Endothelial cell of umbilical vein (primary cell): ENCODE results near the gene GPR4. TPM values are rescaled to one million over a fixed set of nuclear protein-coding genes. Genes with fewer than 3 reads are reported as not detected.

ENCODE experiments used
- BruUV-seq: library from RNA; stranded (reverse); fragments of 400-500 nt; replicated peaks from 2 replicates; lab custom pipeline; 2021; lab: Mats Ljungman, UMichigan
- CTCF ChIA-PET: fragments of 300-600, 350-600 bp; sonication (Branson Sonifier 250); formaldehyde crosslinking; loops from one replicate; lab custom pipeline; 2021; ENCODE audit warnings: antibody characterized with exemption, inconsistent platforms; lab: Charles Lee
- POLR2A ChIA-PET: fragments of 300-600, 350-600 bp; sonication (Branson Sonifier 250); formaldehyde crosslinking; loops from one replicate; lab custom pipeline; 2021; ENCODE audit warnings: antibody characterized with exemption, inconsistent platforms; lab: Charles Lee
- DNase-seq: peaks from one replicate; pipeline ENCODE4 v3.0.0-alpha.2; 2011; ENCODE audit warnings: low read depth, low spot score
- FAIRE-seq: peaks from 2 replicates; lab custom pipeline; 2011; peaks lifted over from hg19 to GRCh38; lab: Jason Lieb, UNC
- H2AFZ ChIP-seq: 2 replicates; pipeline ENCODE4 v1.6.0; 2012; ENCODE audit warnings: low read depth, low read length, control low read depth, inconsistent platforms
- H3K27ac ChIP-seq: 2 replicates; pipeline ENCODE4 v1.5.1; 2011; ENCODE audit warnings: low read depth, mild to moderate bottlenecking, control low read depth, low read length, moderate library complexity; ENCODE audit not compliant: insufficient read depth
- H3K27me3 ChIP-seq, 2 experiments: 2 replicates each; pipeline versions ENCODE4 v1.6.0 to v1.6.1; 2011; ENCODE audit warnings: low read length in 2 of 2, mixed read lengths in 1 of 2; ENCODE audit not compliant: control insufficient read depth in 2 of 2, insufficient read depth in 2 of 2
- H3K36me3 ChIP-seq, 2 experiments: 2 replicates in 1 of 2; 3 replicates in 1 of 2; pipeline ENCODE4 v1.5.1; 2011; ENCODE audit warnings: low read length in 2 of 2, mild to moderate bottlenecking in 1 of 2, moderate library complexity in 1 of 2; ENCODE audit not compliant: control insufficient read depth in 2 of 2, insufficient read depth in 2 of 2; ENCODE audit errors: extremely low read depth in 1 of 2
- H3K4me1 ChIP-seq: 3 replicates; pipeline ENCODE4 v1.5.1; 2011; ENCODE audit warnings: mild to moderate bottlenecking, low read length; ENCODE audit not compliant: control insufficient read depth, insufficient read depth; ENCODE audit errors: extremely low read depth
- H3K4me2 ChIP-seq: 2 replicates; pipeline ENCODE4 v1.6.1; 2011; ENCODE audit warnings: low read length, control low read depth, mixed read lengths; ENCODE audit not compliant: insufficient read depth
- H3K4me3 ChIP-seq, 3 experiments: fragments of 200-600 bp in 1 of 3; sonication (generic), shearing (Covaris generic) in 1 of 3; replicated peaks in 1 of 3; 2 replicates each; pipeline ENCODE4 v1.5.1; 2011 to 2016; ENCODE audit warnings: control low read depth in 3 of 3, low read length in 3 of 3, mild to moderate bottlenecking in 2 of 3, inconsistent platforms in 1 of 3, low read depth in 1 of 3, moderate library complexity in 1 of 3; ENCODE audit not compliant: insufficient read depth in 1 of 3
- H3K79me2 ChIP-seq: 2 replicates; pipeline ENCODE4 v1.6.0; 2012; ENCODE audit warnings: low read length, inconsistent platforms; ENCODE audit not compliant: control insufficient read depth, insufficient read depth
- H3K9ac ChIP-seq: replicated peaks from 2 replicates; pipeline ENCODE3; 2011; ENCODE audit warnings: low read length, control low read depth; ENCODE audit not compliant: insufficient read depth; ENCODE audit errors: extremely low read depth
- H3K9me1 ChIP-seq: replicated peaks from 3 replicates; pipeline ENCODE4 v1.6.0; 2011; ENCODE audit warnings: mild to moderate bottlenecking, low read length; ENCODE audit not compliant: control insufficient read depth, insufficient read depth; ENCODE audit errors: extremely low read depth
- H3K9me3 ChIP-seq: replicated peaks from 2 replicates; pipeline ENCODE4 v1.5.1; 2012; ENCODE audit warnings: low read length, inconsistent platforms; ENCODE audit not compliant: control insufficient read depth, insufficient read depth
- H4K20me1 ChIP-seq: replicated peaks from 2 replicates; pipeline ENCODE3; 2011; ENCODE audit warnings: mild to moderate bottlenecking, low read length; ENCODE audit not compliant: control insufficient read depth, insufficient read depth; ENCODE audit errors: extremely low read depth
- EZH2 ChIP-seq: IDR thresholded peaks from 2 replicates; pipeline ENCODE4 v1.6.1; 2012; ENCODE audit warnings: borderline replicate concordance, low read depth, mild to moderate bottlenecking, moderate library complexity, low read length, inconsistent platforms; ENCODE audit not compliant: severe bottlenecking
- FOS ChIP-seq: IDR thresholded peaks from 2 replicates; pipeline ENCODE4 v1.6.1; 2011; ENCODE audit warnings: mild to moderate bottlenecking, low read length, moderate library complexity, borderline replicate concordance; ENCODE audit not compliant: insufficient read depth
- GATA2 ChIP-seq: IDR thresholded peaks from 2 replicates; pipeline ENCODE4 v1.7.0; 2011; ENCODE audit warnings: low read depth, mild to moderate bottlenecking, moderate library complexity, mixed read lengths, low read length; ENCODE audit not compliant: insufficient read length, insufficient read depth
- JUN ChIP-seq: IDR thresholded peaks from 2 replicates; pipeline ENCODE4 v1.6.1; 2011; ENCODE audit warnings: borderline replicate concordance, low read depth; ENCODE audit not compliant: insufficient read length, insufficient read depth
- MYC ChIP-seq: IDR thresholded peaks from one replicate; pipeline ENCODE4 v1.6.1; 2011; ENCODE audit warnings: mild to moderate bottlenecking, low read depth, low read length
- POLR2A ChIP-seq: IDR thresholded peaks from 2 replicates; pipeline ENCODE4 v1.6.1; 2012; ENCODE audit warnings: low read depth, mild to moderate bottlenecking, control low read depth, low read length
- POLR2AphosphoS5 ChIP-seq: IDR thresholded peaks from 2 replicates; pipeline ENCODE4 v1.6.1; 2012; ENCODE audit warnings: low read depth, mild to moderate bottlenecking, control low read depth, low read length, moderate library complexity; ENCODE audit not compliant: insufficient read depth
- dilution Hi-C: fragments of 300-500 bp; cut with MboI; formaldehyde crosslinking; loops from one replicate; pipeline ENCODE4 v1.15.0; 2019; ENCODE audit warnings: low sequenced_read_pairs; ENCODE audit not compliant: extremely low pct_ligation_motif_present
- intact Hi-C: fragments of 100-400 bp; cut with micrococcal nuclease; formaldehyde crosslinking; loops from one replicate; pipeline ENCODE4 v1.10.0; 2022
- polyA plus RNA-seq, 4 experiments: library from polyadenylated mRNA; depleted of rRNA in 3 of 4; stranded (reverse) in 3 of 4; unstranded in 1 of 4; fragments of >200 nt; gene quantifications; 2 replicates each; pipeline versions ENCODE4 v1.2.1 to v1.2.3, GENCODE V29; 2011 to 2012; ENCODE audit warnings: missing spikeins in 1 of 4
- total RNA-seq: library from RNA; stranded (reverse); gene quantifications from 2 replicates; pipeline ENCODE4 v1.2.3, GENCODE V29; 2021
- TF ChIP-seq, protein P1 (sequence below), 2 donors: IDR thresholded peaks; 1 replicate in 1 of 2; 2 replicates in 1 of 2; pipeline ENCODE4 v1.5.1; 2011; ENCODE audit warnings: low read length in 2 of 2, mild to moderate bottlenecking in 2 of 2, moderate library complexity in 2 of 2, control low read depth in 1 of 2, inconsistent platforms in 1 of 2, low read depth in 1 of 2; ENCODE audit not compliant: insufficient read depth in 1 of 2; ENCODE audit errors: extremely low read depth in 1 of 2
- TF ChIP-seq, protein P2 (sequence below): IDR thresholded peaks from 2 replicates; pipeline ENCODE4 v1.6.1; 2011; ENCODE audit not compliant: insufficient read depth, insufficient read length

Gene GPR4
- total and polyA plus RNA-seq, 2 donors (not counting 3 experiments of a cell fraction or from before 2014, with no cell fraction given) = 17.9 to 26.7 TPM

DNA sequence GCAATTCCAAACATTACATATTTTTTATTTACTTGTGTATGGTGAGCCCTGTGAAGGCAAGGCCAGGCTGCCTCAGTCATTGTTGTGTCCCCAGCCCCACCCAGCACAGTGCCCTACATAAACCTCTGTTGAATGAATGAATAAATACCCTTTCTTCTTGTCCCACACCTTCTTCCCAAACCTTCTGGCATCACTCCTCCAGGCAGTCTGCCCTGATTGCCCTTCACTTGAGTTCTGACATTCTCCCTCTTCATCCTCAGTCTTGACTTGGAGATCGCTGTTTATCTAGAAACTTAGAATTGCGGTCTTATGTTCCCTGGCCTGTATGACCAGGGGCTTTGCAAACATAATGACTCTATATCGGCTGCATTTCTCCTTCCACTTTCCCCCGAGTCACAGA lies 12.2 kb downstream of the GPR4 start:
- no peak overlapping the region for H3K4me3 ChIP-seq
- H3K27ac ChIP-seq = no peak overlapping the region
- no TSS peak for BruUV-seq
- peaks cover 24% of the 10 kb centered on the region for H3K4me1 ChIP-seq
- no peaks in the 10 kb centered on the region for H3K9me3 ChIP-seq
- no peak for TF ChIP-seq EZH2
- no peak for TF ChIP-seq POLR2AphosphoS5
- TF ChIP-seq, protein P1, sequence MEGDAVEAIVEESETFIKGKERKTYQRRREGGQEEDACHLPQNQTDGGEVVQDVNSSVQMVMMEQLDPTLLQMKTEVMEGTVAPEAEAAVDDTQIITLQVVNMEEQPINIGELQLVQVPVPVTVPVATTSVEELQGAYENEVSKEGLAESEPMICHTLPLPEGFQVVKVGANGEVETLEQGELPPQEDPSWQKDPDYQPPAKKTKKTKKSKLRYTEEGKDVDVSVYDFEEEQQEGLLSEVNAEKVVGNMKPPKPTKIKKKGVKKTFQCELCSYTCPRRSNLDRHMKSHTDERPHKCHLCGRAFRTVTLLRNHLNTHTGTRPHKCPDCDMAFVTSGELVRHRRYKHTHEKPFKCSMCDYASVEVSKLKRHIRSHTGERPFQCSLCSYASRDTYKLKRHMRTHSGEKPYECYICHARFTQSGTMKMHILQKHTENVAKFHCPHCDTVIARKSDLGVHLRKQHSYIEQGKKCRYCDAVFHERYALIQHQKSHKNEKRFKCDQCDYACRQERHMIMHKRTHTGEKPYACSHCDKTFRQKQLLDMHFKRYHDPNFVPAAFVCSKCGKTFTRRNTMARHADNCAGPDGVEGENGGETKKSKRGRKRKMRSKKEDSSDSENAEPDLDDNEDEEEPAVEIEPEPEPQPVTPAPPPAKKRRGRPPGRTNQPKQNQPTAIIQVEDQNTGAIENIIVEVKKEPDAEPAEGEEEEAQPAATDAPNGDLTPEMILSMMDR (IDR thresholded peaks at IDR 0.05; ENCODE audit: extremely low read depth in 1 of 2, insufficient read depth in 1 of 2, low read depth in 1 of 2, low read length in 2 of 2) = no peak
- no peak for TF ChIP-seq JUN
- no peak for TF ChIP-seq GATA2
- TF ChIP-seq POLR2A = no peak
- no peak for TF ChIP-seq MYC
- TF ChIP-seq, protein P2, sequence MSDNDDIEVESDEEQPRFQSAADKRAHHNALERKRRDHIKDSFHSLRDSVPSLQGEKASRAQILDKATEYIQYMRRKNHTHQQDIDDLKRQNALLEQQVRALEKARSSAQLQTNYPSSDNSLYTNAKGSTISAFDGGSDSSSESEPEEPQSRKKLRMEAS = no peak
- TF ChIP-seq FOS = no peak
- peaks cover 27% of the 10 kb centered on the region for H3K79me2 ChIP-seq
- H3K36me3 ChIP-seq = peaks cover 2 to 3% of the 10 kb centered on the region in 2 experiments
- ChIA-PET CTCF (interaction anchor here (1.0 to 2.9 kb wide), 2 partner anchors 41 to 52 kb away, joined by 3 to 41 read pairs (median 16); no protein-coding TSS in a partner anchor), POLR2A (no interaction called here)
- no peak overlapping the region for H3K9ac ChIP-seq
- dilution Hi-C loops (no loop called here), intact Hi-C loops (loop anchor here (5.0 kb wide), 1 partner anchor 103 kb away; the partner anchor contains the start of genes QPCTL and SNRPD2)
- H3K27me3 ChIP-seq = no peaks in the 10 kb centered on the region
- H4K20me1 ChIP-seq = no peaks in the 10 kb centered on the region
- no peak overlapping the region for H2AFZ ChIP-seq
- no peak overlapping the region for H3K4me2 ChIP-seq
- FAIRE-seq = no peak
- DNase-seq = no peak
- no peaks in the 10 kb centered on the region for H3K9me1 ChIP-seq
